ENCODE data around the gene ADAMTS12.

The ADAMTS12 gene

GRCh38 chr5:33794550-33795181 lies 97.1 kb downstream of the ADAMTS12 start:
- H3K9ac ChIP-seq (ENCODE audit: low read length), result no peak overlapping the region
- no peak overlapping the region for H3K4me3 ChIP-seq (ENCODE audit: low read depth in 1 of 2, low read length in 2 of 2)
- no peaks in the 10 kb centered on the region for H3K36me3 ChIP-seq (ENCODE audit: insufficient read depth, low read length)
- no peaks in the 10 kb centered on the region for H3K9me3 ChIP-seq (ENCODE audit: low read length)
- H3K27ac ChIP-seq (ENCODE audit: low read depth, low read length), result no peak overlapping the region
- H3K4me1 ChIP-seq (ENCODE audit: insufficient read depth, low read length), result no peaks in the 10 kb centered on the region
- no peaks in the 10 kb centered on the region for H3K27me3 ChIP-seq (ENCODE audit: control insufficient read depth in 1 of 2, insufficient read depth in 2 of 2, low read length in 2 of 2)

DNA sequence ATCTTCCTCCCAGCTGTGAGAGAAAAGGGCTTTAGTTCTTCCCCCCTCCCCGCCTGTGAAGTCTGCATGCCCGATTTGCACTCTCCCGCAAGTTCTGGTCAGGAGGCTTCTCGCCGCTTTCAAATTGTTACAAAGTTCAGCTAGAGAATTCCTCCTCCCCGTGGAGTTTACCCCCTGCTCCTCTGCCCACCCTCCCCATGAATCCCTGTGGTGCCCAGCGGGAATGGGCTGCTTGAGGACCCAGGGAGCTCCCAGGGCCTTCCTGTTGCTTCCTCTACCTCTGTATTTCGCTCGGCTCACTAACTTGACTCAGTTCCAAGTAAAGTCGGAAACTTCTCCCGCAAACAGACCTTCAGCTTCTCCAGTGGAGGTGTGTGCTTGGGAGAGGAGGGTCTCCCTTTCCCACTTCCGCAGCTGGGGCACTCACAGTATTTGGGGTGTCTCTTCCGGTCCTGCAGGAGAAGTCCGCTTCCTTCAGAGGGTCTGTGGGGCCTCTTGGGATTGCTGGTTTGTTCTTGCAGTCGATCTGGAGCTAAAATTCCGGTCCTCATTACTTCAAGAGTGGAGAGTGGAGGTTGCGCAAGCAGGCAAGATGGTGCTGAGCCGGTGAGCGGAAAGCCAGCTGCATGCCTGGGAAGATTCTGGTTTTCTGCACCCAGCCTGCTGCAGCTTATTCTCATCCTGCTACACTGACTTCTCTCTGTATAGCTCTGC lies 97.8 kb downstream of the ADAMTS12 start:
- H3K4me3 ChIP-seq (ENCODE audit: low read depth in 1 of 2, low read length in 2 of 2), result no peak overlapping the region
- H3K27me3 ChIP-seq (ENCODE audit: control insufficient read depth in 1 of 2, insufficient read depth in 2 of 2, low read length in 2 of 2), result no peaks in the 10 kb centered on the region
- no peaks in the 10 kb centered on the region for H3K36me3 ChIP-seq (ENCODE audit: insufficient read depth, low read length)
- no peak overlapping the region for H3K27ac ChIP-seq (ENCODE audit: low read depth, low read length)
- no peaks in the 10 kb centered on the region for H3K9me3 ChIP-seq (ENCODE audit: low read length)
- H3K4me1 ChIP-seq (ENCODE audit: insufficient read depth, low read length), result no peaks in the 10 kb centered on the region
- H3K9ac ChIP-seq (ENCODE audit: low read length), result no peak overlapping the region

DNA sequence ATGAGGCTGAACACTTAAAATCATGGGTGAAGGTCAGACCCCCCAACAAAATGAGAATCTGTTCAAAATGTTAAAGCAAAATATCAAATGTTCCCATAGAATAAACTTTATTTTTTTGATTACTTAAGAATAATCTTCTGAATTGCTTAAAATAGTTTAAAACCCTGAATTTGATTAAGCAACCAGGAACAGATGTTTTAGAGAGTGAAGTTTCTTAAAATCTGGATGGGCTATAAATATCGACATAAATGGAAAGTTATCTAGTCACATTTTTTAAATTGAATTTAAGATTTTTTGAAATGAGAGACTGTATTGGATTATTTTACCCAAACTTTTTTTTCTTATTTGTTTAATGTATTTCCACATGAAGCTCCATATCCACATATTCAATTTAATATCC lies 98.5 kb downstream of the ADAMTS12 start:
- H3K27ac ChIP-seq (ENCODE audit: low read depth, low read length), result no peak overlapping the region

GRCh38 chr5:33792559-33792958 lies 99.2 kb downstream of the ADAMTS12 start:
- Histone ChIP-seq H3K4me3 (ENCODE audit: low read depth in 1 of 2, low read length in 2 of 2) (no peak overlapping the region), H3K27me3 (ENCODE audit: control insufficient read depth in 1 of 2, insufficient read depth in 2 of 2, low read length in 2 of 2) (no peaks in the 10 kb centered on the region), H3K9ac (ENCODE audit: low read length) (no peak overlapping the region), H3K36me3 (ENCODE audit: insufficient read depth, low read length) (no peaks in the 10 kb centered on the region), H3K9me3 (ENCODE audit: low read length) (no peaks in the 10 kb centered on the region), H3K27ac (ENCODE audit: low read depth, low read length) (no peak overlapping the region), H3K4me1 (ENCODE audit: insufficient read depth, low read length) (no peaks in the 10 kb centered on the region)

More for the DNA sequence above, 98.5 kb downstream of the ADAMTS12 start:
- H3K36me3 ChIP-seq (ENCODE audit: insufficient read depth, low read length), result no peaks in the 10 kb centered on the region
- H3K4me3 ChIP-seq (ENCODE audit: low read depth in 1 of 2, low read length in 2 of 2), result no peak overlapping the region
- no peak overlapping the region for H3K9ac ChIP-seq (ENCODE audit: low read length)
- no peaks in the 10 kb centered on the region for H3K4me1 ChIP-seq (ENCODE audit: insufficient read depth, low read length)
- no peaks in the 10 kb centered on the region for H3K9me3 ChIP-seq (ENCODE audit: low read length)
- H3K27me3 ChIP-seq (ENCODE audit: control insufficient read depth in 1 of 2, insufficient read depth in 2 of 2, low read length in 2 of 2), result no peaks in the 10 kb centered on the region

DNA sequence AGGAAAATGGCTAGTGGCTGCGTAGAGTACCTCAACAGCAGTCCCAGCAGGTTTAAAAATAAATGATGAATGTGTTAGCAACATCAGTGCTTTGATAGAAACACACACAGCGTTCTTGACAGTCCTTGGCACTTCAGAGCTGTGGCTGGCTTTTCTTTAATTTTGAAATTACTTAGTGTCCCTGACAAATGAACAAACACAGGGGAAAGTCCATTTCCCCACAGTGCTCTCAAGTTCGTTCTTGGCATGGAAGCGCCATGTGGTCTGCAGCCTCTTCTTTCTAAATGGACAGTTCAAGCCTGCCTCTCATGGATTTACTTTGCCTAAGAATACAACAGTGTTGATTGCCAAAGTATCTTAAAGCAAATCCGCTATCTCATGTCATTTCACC lies 102.2 kb downstream of the ADAMTS12 start:
- Histone ChIP-seq H3K4me1 (ENCODE audit: insufficient read depth, low read length) (no peaks in the 10 kb centered on the region), H3K27ac (ENCODE audit: low read depth, low read length) (no peak overlapping the region), H3K9me3 (ENCODE audit: low read length) (no peaks in the 10 kb centered on the region), H3K36me3 (ENCODE audit: insufficient read depth, low read length) (no peaks in the 10 kb centered on the region), H3K9ac (ENCODE audit: low read length) (no peak overlapping the region), H3K4me3 (ENCODE audit: low read depth in 1 of 2, low read length in 2 of 2) (no peak overlapping the region), H3K27me3 (ENCODE audit: control insufficient read depth in 1 of 2, insufficient read depth in 2 of 2, low read length in 2 of 2) (no peaks in the 10 kb centered on the region)

- no peaks in the 10 kb centered on the region for H3K27me3 ChIP-seq (ENCODE audit: control insufficient read depth in 1 of 2, insufficient read depth in 2 of 2, low read length in 2 of 2)
- H3K9me3 ChIP-seq (ENCODE audit: low read length), result no peaks in the 10 kb centered on the region
- no peak overlapping the region for H3K4me3 ChIP-seq (ENCODE audit: low read depth in 1 of 2, low read length in 2 of 2)
- H3K9ac ChIP-seq (ENCODE audit: low read length), result no peak overlapping the region
- no peaks in the 10 kb centered on the region for H3K36me3 ChIP-seq (ENCODE audit: insufficient read depth, low read length)
- no peak overlapping the region for H3K27ac ChIP-seq (ENCODE audit: low read depth, low read length)
- no peaks in the 10 kb centered on the region for H3K4me1 ChIP-seq (ENCODE audit: insufficient read depth, low read length)
Measured at GRCh38 chr5:33788922-33789566, 102.7 kb downstream of the ADAMTS12 start.

GRCh38 chr5:33785571-33785970 lies 106.2 kb downstream of the ADAMTS12 start:
- no peaks in the 10 kb centered on the region for H3K36me3 ChIP-seq (ENCODE audit: insufficient read depth, low read length)
- H3K4me3 ChIP-seq (ENCODE audit: low read depth in 1 of 2, low read length in 2 of 2), result no peak overlapping the region
- no peaks in the 10 kb centered on the region for H3K4me1 ChIP-seq (ENCODE audit: insufficient read depth, low read length)
- no peak overlapping the region for H3K27ac ChIP-seq (ENCODE audit: low read depth, low read length)
- H3K9ac ChIP-seq (ENCODE audit: low read length), result no peak overlapping the region
- no peaks in the 10 kb centered on the region for H3K27me3 ChIP-seq (ENCODE audit: control insufficient read depth in 1 of 2, insufficient read depth in 2 of 2, low read length in 2 of 2)
- no peaks in the 10 kb centered on the region for H3K9me3 ChIP-seq (ENCODE audit: low read length)

- Histone ChIP-seq H3K4me1 (ENCODE audit: insufficient read depth, low read length) (no peaks in the 10 kb centered on the region), H3K36me3 (ENCODE audit: insufficient read depth, low read length) (no peaks in the 10 kb centered on the region), H3K27me3 (ENCODE audit: control insufficient read depth in 1 of 2, insufficient read depth in 2 of 2, low read length in 2 of 2) (no peaks in the 10 kb centered on the region), H3K4me3 (ENCODE audit: low read depth in 1 of 2, low read length in 2 of 2) (no peak overlapping the region), H3K9me3 (ENCODE audit: low read length) (no peaks in the 10 kb centered on the region), H3K9ac (ENCODE audit: low read length) (no peak overlapping the region), H3K27ac (ENCODE audit: low read depth, low read length) (no peak overlapping the region)
Measured at GRCh38 chr5:33781286-33781685, 110.5 kb downstream of the ADAMTS12 start.

DNA sequence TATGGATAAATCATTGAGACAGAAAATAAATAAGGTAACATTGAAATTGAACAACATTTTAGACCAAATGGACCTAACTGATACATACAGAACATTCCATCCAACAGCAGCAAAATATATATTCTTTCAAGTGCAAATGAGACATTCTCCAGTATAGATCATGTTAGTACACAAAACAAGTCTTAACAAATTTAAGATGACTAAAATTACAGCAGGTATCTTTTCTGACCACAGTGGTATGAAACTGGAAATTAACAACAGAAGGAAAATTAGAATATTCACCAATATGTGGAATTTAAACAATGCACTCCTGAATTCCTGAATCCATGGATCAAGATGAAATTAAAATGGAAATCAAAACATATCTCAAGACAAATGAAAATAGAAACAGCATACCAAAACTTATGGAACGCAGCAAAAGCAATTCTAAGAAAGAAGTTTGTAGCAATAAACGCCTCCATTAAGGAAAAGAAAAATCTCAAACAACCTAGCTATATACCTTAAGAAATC lies 115.6 kb downstream of the ADAMTS12 start:
- Histone ChIP-seq H3K9me3 (ENCODE audit: low read length) (no peaks in the 10 kb centered on the region), H3K36me3 (ENCODE audit: insufficient read depth, low read length) (no peaks in the 10 kb centered on the region), H3K4me3 (ENCODE audit: low read depth in 1 of 2, low read length in 2 of 2) (no peak overlapping the region), H3K27me3 (ENCODE audit: control insufficient read depth in 1 of 2, insufficient read depth in 2 of 2, low read length in 2 of 2) (no peaks in the 10 kb centered on the region), H3K9ac (ENCODE audit: low read length) (no peak overlapping the region), H3K27ac (ENCODE audit: low read depth, low read length) (no peak overlapping the region), H3K4me1 (ENCODE audit: insufficient read depth, low read length) (peaks cover 10% of the 10 kb centered on the region)

GRCh38 chr5:33774341-33774740 lies 117.4 kb downstream of the ADAMTS12 start:
- Histone ChIP-seq H3K4me1 (ENCODE audit: insufficient read depth, low read length) (peaks cover 10% of the 10 kb centered on the region), H3K4me3 (ENCODE audit: low read depth in 1 of 2, low read length in 2 of 2) (no peak overlapping the region), H3K9me3 (ENCODE audit: low read length) (no peaks in the 10 kb centered on the region), H3K27ac (ENCODE audit: low read depth, low read length) (no peak overlapping the region), H3K9ac (ENCODE audit: low read length) (no peak overlapping the region), H3K27me3 (ENCODE audit: control insufficient read depth in 1 of 2, insufficient read depth in 2 of 2, low read length in 2 of 2) (no peaks in the 10 kb centered on the region), H3K36me3 (ENCODE audit: insufficient read depth, low read length) (no peaks in the 10 kb centered on the region)

DNA sequence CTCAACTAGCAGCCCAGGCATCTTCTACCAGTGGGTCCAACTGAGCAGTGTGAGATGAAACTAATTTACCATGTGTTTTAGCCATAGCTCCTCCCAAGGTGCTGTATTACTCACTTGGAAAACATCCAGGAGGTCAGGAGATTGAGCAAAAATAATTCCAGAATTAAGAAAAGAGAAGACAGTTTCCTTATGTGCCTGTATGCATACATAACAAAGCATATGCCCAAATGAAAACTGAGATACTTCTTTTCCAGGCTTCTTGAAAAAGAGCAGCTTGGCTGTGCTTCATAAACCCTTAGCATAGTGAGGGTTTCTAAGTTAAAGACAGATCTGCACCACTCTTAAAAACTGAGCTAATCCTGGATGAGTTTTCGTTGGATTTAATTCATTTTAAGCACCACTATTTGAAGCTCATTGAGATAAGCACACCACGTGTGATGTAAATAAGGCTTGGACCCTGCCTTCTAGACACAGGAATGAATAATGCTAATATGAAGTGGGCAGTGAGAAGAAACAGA lies 119.4 kb downstream of the ADAMTS12 start:
- no peak overlapping the region for H3K4me3 ChIP-seq (ENCODE audit: low read depth in 1 of 2, low read length in 2 of 2)
- H3K4me1 ChIP-seq (ENCODE audit: insufficient read depth, low read length), result peaks cover 15% of the 10 kb centered on the region
- no peaks in the 10 kb centered on the region for H3K9me3 ChIP-seq (ENCODE audit: low read length)
- no peak overlapping the region for H3K27ac ChIP-seq (ENCODE audit: low read depth, low read length)
- H3K36me3 ChIP-seq (ENCODE audit: insufficient read depth, low read length), result no peaks in the 10 kb centered on the region
- H3K9ac ChIP-seq (ENCODE audit: low read length), result no peak overlapping the region
- H3K27me3 ChIP-seq (ENCODE audit: control insufficient read depth in 1 of 2, insufficient read depth in 2 of 2, low read length in 2 of 2), result no peaks in the 10 kb centered on the region

Data from muscle layer of colon (tissue), 2 donors.